HG03439 (cell line): ENCODE data around the gene EEF1AKMT4.

Experiments used
- ATAC-seq: cut with Tn5 transposase; IDR thresholded peaks from one replicate; pipeline ENCODE4 v1.9.1; 2021; ENCODE audit warnings: mild to moderate bottlenecking, moderate library complexity; ENCODE audit not compliant: unreplicated experiment

The EEF1AKMT4 gene

DNA sequence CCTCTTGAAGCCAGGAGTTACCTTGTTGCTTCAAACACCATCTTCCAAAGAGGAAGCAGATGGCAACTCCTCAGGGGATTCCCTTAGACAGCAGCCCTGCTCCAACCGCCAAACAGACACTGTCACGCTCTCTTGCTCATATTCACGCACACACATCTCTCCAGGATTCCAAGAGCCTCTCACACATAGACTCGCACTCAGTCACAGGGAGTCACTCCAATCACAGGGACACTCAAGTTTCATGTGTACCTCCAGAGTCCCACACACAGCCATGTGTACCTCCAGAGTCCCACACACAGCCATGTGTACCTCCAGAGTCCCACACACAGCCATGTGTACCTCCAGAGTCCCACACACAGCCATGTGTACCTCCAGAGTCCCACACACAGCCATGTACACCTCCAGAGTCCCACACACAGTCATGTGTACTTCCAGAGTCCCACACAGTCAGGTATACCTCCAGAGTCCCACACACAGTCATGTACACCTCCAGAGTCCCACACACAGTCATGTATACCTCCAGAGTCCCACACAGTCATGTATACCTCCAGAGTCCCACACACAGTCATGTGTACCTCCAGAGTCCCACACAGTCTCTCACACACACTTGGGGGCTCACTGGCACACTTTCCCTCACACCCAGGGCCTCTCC, 14.0 kb upstream of the EEF1AKMT4 start:
- no peak for ATAC-seq

DNA sequence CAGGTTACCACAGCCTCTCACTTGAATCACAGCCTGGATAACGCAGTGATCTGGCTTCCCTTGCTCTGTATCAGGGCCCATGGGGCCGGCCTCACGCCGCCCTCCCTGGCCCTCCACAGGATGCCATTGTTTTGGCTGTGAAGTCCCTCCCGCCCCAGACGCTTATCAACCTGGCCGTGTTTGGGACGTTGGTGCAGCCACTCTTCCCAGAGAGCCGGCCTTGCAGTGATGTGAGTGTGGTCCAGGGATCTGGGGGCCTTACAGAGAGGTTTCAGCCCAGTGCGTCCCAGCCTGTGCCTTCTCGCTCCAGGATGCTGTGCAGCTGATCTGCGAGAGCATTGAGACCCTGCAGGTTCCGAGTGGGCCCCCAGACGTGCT, 13.4 kb upstream of the EEF1AKMT4 start:
- no peak for ATAC-seq

DNA sequence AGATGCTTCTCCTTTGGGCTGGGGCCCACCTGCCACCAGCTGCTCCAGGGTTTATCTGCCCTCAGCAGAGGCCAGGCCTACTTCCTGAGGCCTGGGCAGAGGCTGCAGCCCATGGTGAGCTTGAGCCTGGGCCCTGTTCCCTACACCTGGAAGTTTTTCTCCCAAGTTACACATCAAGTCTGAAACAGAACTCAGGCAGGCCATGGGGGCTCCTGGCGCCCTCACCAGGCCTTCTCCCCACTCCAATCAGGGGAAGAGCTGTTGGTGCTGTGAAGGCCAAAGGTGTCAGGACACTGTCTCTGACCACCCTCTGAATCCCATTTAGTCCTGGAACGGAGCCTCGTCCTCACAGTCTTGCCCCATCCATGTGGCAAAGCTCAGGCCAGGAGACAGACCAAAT, 12.8 kb upstream of the EEF1AKMT4 start:
- no peak for ATAC-seq

DNA sequence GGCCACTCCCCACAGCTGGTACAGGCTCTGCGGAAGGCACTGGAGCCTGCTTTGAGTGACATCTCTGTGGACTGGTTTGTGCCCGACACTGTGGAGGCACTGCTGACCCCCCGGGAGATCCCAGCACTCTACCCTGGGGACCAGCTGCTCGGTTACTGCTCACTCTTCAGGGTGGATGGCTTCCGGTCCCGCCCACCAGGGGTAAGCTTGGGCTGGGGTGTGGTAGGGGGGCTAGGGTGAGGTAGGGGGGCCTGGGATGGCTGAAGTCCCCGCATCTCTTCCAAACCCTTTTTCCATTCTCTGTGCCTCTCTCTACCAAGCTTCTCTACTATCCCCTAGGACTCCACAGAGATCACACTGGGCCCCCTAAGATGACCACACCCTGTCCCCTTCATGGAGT, 12.3 kb upstream of the EEF1AKMT4 start:
- no peak for ATAC-seq

DNA sequence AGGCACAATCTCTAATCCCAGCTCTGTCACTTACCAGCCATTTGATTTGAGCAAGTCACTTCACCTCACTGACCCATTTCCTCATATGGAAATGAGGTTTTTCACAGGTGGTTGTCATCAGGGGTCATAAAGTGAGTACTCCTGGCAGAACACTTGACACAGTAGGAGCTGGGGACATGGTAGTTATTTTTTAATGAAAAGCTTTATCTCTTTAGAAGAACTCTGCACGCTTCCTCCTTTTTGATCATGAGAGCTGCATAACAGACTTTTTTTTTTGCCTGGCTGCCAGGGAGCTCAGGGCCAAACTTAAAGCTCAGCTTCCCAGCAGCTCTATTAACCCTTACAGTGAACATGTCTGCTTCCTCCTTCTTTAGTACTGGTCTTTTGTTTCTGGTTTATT, 11.7 kb upstream of the EEF1AKMT4 start:
- no peak for ATAC-seq

DNA sequence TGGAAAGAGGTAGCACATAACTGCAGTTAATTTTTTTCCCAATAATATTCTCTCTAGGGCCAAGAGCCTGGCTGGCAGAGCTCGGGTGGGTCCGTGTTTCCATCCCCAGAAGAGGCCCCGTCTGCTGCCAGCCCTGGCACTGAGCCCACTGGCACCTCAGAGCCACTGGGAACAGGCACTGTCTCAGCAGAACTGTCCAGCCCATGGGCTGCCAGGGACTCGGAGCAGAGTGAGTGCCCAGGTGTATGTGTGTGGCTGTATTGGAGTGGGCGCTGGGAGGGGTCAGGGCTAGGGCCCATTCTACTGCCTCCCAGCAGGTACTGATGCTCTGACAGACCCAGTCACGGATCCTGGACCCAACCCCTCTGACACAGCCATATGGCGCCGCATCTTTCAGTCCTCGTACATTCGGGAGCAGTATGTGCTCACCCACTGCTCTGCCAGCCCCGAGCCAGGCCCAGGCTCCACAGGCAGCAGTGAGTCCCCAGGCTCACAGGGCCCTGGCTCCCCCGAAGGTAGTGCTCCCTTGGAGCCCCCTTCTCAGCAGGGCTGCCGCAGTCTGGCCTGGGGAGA, 11.1 kb upstream of the EEF1AKMT4 start:
- ATAC-seq, result no peak

DNA sequence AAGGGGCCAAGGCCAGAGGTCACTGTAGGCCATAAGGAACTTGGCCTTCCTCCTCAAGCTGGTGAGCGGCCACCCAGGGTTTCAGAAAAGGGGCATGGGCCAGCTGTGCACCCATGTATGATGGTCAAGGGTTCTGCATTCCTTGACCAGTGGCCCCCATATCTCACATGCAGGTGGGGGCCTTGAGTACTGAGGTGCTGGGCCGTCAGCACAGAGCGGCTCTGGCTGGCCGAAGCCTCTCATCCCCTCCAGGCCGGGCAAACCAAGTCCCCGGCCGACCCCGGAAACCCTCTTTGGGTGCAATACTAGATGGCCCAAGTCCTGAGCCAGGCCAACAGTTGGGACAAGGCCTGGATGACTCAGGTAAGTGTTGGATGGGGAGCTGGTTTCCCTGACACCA, 10.3 kb upstream of the EEF1AKMT4 start:
- ATAC-seq, result no peak

DNA sequence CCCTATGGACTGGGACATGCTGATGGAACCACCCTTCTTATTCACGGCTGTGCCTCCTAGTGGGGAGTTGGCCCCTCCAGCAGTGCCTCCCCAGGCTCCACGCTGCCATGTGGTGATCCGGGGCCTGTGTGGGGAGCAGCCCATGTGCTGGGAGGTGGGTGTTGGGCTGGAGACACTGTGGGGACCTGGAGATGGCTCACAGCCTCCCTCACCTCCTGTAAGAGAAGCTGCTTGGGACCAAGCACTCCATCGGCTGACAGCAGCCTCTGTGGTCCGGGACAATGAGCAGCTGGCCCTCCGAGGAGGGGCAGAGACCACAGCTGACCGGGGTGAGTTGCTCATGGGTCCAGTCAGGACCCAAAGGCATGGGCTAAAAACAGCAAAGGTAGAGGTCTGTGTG, 9.8 kb upstream of the EEF1AKMT4 start:
- no peak for ATAC-seq

DNA sequence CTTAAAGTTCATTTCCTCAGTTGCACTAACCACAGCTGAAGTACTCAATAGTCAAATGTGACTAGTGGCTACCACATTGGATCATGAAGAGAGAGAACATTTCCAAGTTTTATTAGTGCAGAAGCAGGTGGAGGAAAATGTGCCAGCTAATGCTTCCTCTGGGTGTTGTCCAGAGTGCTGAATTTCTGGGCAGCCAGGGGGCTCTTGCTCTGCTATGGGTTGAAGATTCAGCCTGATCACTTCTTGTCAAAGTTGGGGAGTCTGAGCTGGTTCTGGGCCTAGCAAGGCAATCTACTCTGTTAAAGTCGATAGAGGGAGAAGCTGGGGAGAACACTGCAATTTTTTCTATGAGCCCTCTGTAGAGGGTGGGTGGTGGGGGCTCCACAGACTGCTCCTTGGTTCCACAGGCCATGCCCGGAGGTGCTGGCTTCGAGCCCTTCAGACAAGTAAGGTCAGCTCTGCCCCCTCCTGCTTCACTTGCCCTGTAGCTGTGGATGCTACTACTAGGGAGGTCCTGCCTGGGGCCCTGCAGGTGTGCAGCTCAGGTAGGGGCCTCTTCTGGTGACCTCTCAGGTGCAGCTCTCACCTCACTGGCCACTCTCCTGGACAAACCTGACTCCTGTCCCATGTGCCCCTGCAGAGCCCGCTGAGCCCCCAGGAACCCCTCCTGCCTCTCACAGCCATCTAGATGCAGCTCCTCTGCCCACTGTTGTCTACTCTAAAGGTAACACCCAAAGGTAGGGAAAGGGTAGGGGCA, 8.9 kb upstream of the EEF1AKMT4 start:
- no peak for ATAC-seq

DNA sequence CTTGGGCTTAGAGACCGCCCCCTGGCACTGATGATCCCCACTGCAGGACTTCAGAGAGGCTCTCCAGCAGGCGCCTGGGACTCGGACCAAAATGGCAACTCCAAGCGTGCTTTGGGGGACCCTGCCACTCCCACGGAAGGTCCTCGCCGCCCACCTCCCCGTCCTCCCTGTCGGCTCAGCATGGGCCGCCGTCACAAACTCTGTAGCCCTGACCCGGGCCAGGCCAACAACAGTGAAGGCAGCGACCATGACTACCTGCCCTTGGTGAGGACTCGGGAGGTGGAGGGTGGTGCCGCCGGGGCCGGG, 8.4 kb upstream of the EEF1AKMT4 start:
- no peak for ATAC-seq

DNA sequence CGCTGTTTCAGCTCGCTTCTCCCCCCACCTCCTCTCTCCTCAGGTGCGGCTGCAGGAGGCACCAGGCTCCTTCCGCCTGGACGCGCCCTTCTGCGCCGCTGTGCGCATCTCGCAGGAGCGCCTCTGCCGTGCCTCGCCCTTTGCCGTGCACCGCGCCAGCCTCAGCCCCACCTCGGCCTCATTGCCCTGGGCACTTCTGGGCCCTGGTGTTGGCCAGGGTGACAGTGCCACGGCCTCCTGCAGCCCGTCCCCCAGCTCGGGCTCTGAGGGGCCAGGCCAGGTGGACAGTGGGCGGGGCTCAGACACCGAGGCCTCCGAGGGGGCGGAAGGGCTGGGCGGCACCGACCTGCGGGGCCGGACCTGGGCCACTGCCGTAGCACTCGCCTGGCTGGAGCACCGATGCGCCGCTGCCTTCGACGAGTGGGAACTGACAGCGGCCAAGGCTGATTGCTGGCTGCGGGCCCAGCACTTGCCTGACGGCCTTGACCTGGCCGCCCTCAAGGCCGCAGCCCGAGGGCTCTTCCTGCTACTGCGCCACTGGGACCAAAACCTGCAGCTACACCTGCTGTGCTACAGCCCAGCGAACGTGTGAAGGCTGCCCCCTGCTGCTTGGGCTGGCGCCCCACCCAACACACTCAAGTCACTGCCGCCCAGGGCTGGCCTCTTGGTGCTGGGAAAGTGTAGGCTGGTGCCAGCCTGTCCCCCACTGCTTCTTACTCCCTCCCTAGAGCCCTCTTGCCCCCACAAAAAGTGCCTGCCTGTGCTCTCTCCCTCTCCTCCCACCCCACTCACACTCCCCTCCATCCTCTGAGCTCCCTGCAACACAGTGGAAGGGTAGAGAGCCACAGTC, 7.8 kb upstream of the EEF1AKMT4 start:
- ATAC-seq, result no peak

DNA sequence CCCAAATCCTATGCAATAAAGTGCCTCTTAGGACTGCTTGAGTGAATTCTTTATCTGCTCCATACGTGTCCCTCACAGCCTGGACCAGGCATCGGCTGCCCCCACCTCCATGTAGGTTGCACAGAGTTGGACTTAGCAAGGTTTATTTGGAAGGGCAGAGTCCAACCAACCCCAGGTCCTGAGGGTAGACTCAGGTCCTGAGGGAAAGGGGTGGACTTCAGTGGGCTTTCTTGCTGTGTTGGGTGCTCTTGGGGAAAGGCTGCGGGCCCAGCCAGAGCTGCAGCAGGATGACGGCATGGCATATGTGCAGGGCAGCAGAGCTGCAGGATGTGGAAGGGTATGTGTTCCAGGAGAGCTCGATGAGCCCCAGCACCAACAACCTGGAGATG, 7.2 kb upstream of the EEF1AKMT4 start:
- no peak for ATAC-seq

DNA sequence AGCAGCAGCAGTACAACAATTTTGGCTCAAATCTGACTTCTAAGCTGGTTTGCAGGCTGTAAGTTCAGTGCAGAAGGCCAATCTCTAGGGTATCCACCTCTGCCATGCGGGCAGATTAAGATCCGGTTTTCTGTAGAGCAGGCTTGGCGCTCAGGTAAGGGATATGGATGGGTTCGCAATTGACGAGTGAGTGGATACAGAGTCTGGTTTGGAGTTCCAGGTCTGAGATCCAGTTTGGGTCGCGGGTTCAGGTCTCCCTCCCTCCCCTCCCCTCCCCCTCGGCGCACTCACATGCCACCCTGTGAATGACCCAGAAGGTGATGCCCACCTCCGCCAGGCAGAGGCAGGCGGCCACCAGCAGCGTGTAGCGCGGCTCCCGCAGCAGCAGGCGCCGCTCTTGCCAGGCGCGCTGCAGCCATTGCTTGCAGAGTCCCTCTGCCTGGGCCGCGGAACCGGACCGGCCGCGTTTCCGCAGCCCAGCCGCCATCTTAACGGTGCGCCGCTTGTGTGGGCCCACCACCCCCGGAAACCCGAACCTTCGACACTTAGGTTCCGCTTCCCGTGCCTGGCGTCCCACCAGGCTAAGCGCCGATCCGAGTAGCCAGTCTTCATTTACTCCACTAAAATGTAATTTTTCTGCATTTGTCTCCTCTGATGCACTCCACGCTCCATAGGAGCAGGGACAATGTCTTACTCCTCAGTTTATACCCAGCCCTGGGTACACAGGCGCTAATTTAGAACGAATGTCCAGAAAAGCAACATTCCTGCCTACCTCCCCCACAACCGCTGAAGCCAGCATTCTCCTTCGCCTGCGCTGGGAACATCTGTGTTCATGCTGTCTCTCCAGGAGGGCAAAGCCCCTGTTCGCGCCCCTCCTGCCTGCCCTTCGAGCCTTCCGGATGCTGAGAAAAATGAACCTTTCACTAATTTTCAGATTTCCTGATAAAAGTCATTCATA, 739 bp upstream of the EEF1AKMT4 start, which contains the start of gene ALG3:
ALG3 (minus strand) TSS at position 509 of the 958 bp plus-strand sequence; CDS start at position 487, 22 bp downstream.
- peak; percentile 56 for ATAC-seq

DNA sequence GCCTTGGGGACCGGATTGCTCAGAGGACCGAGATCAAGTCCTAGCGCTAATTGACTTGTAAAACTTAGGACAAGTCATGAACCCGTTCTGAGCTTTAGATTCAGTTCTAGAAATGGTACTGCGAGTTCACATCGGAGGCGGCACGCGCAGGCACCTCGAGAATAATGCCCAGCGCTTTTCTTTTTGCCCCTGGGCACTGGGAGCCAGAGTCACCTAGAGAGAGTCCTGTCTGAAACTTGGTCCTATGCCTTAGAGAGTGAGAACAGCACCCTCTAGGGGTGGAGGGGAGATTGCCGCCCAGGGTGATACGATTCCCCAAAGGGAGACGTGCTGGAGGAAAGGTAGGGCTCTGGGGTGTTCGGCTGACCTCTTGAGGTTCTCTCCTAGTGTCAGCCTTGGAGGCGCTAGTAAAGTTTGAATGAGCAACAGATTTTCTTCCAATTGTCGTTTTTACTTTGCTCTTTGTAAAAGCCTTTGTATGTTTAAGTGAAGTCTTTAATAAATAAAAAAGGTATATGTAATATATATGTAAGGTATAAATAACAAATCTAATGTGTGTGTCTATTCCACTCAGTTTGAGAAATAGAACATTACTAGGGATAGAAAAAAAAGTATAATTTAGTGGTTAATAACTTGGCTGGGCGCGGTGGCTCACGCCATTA, 826 bp downstream of the EEF1AKMT4 start:
- ATAC-seq, result peak; percentile 62

DNA sequence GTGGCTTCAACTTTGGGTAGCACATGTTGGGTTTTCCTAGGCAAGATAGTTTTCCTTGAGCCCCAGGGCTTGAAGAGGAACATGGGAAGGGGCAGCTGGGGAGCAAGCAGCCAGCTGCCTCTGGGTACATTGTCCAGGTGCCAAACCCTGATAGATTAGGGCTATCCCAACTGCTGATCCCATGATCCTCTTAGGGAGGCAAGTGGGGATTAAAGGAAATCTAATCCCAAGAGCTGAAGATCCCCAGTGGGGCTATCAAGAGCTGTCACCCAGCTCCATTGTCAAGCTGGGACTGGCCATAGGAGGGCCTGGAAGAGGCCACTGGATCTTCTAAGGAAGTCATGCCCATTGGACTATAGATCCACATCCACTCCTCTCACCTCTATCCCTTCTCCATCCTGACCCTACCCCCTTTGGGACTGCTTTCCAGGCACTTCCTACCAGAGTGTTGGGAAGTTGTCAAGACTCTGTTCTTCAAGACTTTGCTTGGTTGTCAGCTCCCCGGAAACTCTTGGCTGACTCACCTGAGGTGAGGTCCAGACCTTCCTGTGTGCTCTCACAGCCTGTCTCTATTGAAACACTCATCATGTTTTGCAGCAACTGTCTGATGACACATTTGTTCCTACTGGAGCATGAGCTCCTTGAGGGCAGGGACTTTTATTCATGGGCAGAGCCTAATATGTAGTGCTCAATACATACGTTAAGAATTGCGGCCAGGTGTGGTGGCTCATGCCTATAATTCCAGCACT, 6.0 kb downstream of the EEF1AKMT4 start:
- no peak for ATAC-seq

DNA sequence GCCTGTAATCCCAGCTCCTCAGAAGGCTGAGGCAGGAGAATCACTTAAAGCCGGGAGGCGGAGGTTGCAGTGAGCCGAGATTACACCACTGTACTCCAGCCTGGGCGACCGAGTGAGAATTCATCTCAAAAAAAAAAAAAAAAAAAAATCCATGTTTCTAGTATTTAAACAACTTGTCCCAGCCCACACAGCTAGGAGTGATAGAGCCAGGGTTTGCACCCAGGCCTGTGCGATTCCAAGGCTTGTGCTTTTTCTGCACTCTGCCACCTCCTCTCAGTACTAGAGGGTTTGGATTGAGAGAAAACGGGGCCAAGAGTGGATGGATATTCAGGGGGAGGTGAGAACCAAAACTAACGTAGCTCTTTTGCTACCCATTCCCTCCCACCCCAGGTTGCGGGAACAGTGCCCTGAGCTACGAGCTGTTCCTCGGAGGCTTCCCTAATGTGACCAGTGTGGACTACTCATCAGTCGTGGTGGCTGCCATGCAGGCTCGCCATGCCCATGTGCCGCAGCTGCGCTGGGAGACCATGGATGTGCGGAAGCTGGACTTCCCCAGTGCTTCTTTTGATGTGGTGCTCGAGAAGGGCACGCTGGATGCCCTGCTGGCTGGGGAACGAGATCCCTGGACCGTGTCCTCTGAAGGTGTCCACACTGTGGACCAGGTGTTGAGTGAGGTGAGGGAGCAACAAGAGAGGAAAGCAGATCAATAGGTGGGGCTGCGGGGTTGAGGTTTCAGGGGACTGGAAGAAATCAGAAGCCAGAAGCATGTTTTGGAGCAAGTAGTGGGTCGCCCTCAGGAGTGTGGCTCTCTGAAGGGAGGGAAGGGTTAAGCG, 7.8 kb downstream of the EEF1AKMT4 start:
- ATAC-seq, result no peak

DNA sequence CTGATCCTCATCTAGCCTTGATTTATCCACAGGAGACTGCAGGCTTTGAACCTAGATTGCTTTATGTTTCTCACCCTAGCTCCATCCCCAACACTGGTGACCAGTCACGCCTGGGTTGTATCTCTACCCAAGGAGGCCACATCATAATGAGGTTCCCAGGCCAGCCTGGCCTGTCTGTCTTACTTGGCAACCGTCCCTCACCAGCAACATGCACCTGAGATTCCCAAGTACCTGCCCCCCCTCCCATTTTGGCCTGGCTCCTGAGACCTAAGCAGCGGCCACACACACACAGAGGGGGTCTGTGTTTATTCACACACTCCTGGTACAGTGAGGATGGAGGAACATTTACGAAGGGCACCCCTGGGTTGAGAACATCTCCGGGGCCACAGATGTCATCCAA, 9.5 kb downstream of the EEF1AKMT4 start:
- no peak for ATAC-seq

DNA sequence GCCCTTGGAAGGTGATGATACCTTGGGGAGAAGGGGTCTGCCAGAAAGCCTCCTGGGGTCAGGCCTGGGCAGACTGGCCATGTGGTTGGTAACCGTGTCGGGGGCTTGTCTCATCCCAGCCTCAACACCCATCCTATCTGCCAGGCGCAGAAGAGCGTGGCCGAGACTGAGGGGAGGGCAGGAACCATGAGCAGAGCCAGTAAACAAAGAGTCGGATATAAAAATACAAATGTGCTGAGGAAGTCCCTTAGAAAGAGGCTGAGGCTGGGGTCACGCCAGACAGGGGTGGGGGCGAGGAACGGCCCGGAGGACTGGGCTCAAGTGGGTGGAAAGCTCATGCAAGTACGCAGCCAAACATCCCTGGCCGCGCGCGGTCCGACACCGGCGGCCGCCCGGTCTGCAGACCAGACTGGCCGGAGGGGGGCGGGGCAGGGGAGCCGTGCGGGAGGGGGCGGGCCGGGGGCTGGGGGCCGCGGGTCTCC, 10.0 kb downstream of the EEF1AKMT4 start:
- no peak for ATAC-seq
